ENCODE results near the gene ENDOD1. TPM values are rescaled to one million over a fixed set of nuclear protein-coding genes. Genes with fewer than 3 reads are reported as not detected.

The ENDOD1 gene
- total RNA-seq, 1 experiment from 2014 or later, result 0.87 TPM

DNA sequence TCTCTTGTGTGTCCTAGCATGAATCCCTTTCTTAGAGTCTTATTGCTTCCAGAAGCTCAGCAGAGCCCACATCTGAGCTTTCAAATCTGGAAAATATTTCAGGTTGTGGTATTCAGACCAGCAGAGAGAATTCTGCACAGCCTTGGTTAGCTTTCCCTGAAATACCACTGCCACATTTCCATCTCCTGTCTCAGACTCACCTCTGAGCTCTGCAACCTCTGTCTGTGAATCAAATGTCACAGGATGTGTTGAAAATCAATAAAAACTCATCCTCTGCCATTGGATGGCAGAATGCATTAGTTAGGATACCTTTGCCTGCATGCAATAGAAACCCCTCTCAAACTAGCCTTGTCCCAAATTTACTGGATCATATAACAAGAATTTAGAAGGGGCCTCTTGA is 47.7 kb downstream of the ENDOD1 start:
- H3K27ac Mint-ChIP-seq, result no peak overlapping the region
- H3K9me3 ChIP-seq (ENCODE audit: control insufficient read depth, low read depth, low read length), result no peaks in the 10 kb centered on the region
- H3K4me2 ChIP-seq (ENCODE audit: insufficient read depth, insufficient read length, low read length), result no peak overlapping the region
- H3K56ac ChIP-seq (ENCODE audit: insufficient read length, low read depth, low read length), result no peak overlapping the region
- H3K9ac ChIP-seq (ENCODE audit: extremely low read depth, insufficient read length, low read length), result no peak overlapping the region
- no peak for TF ChIP-seq CTCF (conservative IDR thresholded peaks at IDR 0.05)
- H4K5ac ChIP-seq (ENCODE audit: insufficient read length, low read depth, low read length), result no peak overlapping the region
- DNase-seq, result no peak
- H3K27me3 ChIP-seq (ENCODE audit: insufficient read depth, low read length), result peaks cover 5% of the 10 kb centered on the region; the same call in 1 of the 2 replicates
- H3K4me1 Mint-ChIP-seq, result no peaks in the 10 kb centered on the region
- H2BK12ac ChIP-seq (ENCODE audit: insufficient read length, low read depth, low read length), result no peak overlapping the region
- H2BK5ac ChIP-seq (ENCODE audit: insufficient read length, low read length), result no peak overlapping the region
- no peaks in the 10 kb centered on the region for H3K79me2 ChIP-seq (ENCODE audit: insufficient read depth, low read length)
- H2AK5ac ChIP-seq (ENCODE audit: insufficient read length, low read length), result no peak overlapping the region
- H3T11ph ChIP-seq (ENCODE audit: low read length), result no peak overlapping the region
- H3K79me1 ChIP-seq (ENCODE audit: insufficient read depth, low read depth, low read length, poor library complexity, severe bottlenecking), result no peaks in the 10 kb centered on the region
- H2BK20ac ChIP-seq (ENCODE audit: low read depth, low read length, poor library complexity, severe bottlenecking), result no peak overlapping the region
- no peak overlapping the region for H2AFZ ChIP-seq (ENCODE audit: low read length)
- H3K4ac ChIP-seq (ENCODE audit: low read depth, low read length), result no peak overlapping the region
- no peaks in the 10 kb centered on the region for H3K36me3 Mint-ChIP-seq (ENCODE audit: insufficient read depth in 1 of 3, low read depth in 3 of 3)
- peaks cover 46% of the 10 kb centered on the region for H3K27me3 Mint-ChIP-seq (ENCODE audit: low read depth)
- H3K4me1 ChIP-seq (ENCODE audit: insufficient read depth, low read length), result no peaks in the 10 kb centered on the region
- H2BK120ac ChIP-seq (ENCODE audit: low read depth, low read length, poor library complexity, severe bottlenecking), result no peak overlapping the region
- no peaks in the 10 kb centered on the region for H3K9me3 Mint-ChIP-seq
- H2BK15ac ChIP-seq (ENCODE audit: low read depth, low read length), result no peak overlapping the region
- H3K23ac ChIP-seq (ENCODE audit: insufficient read length, low read depth, low read length), result no peak overlapping the region
- H3K14ac ChIP-seq (ENCODE audit: insufficient read depth, low read length), result no peak overlapping the region
- H3K18ac ChIP-seq (ENCODE audit: insufficient read length, low read depth, low read length), result no peak overlapping the region
- H4K20me1 ChIP-seq (ENCODE audit: control insufficient read depth, insufficient read depth, insufficient read length), result no peaks in the 10 kb centered on the region
- H4K8ac ChIP-seq (replicated peaks; ENCODE audit: insufficient read length, low read depth, low read length), result no peak overlapping the region
- no peak overlapping the region for H3K27ac ChIP-seq (ENCODE audit: insufficient read length, low read depth, low read length)
- H3K4me3 Mint-ChIP-seq, result no peak overlapping the region
- no peak overlapping the region for H4K91ac ChIP-seq (ENCODE audit: insufficient read length, low read depth, low read length)
- H3K23me2 ChIP-seq (ENCODE audit: insufficient read length, low read depth, low read length, poor library complexity, severe bottlenecking), result no peaks in the 10 kb centered on the region

Data from H9 (cell line).